DMS153 (cell line): ENCODE measurements around the gene MTCL1.

Experiments
- DNase-seq: peaks from one replicate; lab custom pipeline; 2025; lab: John Stamatoyannopoulos, UW

Gene MTCL1

DNA sequence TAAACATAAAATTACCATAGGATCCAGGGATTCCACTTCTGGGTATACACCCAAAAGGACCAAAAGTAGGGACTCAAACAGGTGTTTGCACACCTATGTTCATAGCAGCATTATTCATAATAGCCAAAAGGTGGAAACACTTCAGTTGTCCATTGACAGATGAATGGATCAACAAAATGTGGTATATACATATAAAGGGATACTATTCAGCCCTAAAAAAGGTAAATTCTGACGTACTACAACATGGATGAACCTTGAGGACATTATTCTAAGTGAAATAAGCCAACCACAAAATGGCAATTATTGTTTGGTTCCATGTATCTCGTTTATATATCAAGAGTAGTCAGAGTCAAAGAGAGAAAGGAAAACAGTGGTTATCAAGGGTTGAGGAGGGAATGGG is 128.1 kb downstream of the MTCL1 start:
- DNase-seq = no peak

DNA sequence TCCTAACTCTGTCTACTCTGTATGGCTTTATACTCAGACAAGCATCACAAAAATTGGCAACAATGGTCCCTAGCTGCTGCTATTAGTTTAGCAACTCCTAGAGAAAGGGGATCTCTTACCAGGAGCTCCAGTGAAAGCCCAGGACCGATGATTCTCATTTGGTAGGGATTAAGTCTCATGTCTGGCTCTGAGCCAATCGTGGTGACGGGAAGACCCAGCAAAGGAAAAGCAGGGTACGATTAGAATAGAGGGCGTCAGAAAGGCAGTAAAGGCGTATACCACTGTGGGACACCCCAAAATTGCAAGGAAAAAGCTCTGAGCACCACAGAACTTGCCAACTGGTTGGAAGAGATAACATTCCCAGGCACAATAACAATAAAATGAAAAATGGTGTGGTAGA is 129.5 kb downstream of the MTCL1 start:
- no peak for DNase-seq

DNA sequence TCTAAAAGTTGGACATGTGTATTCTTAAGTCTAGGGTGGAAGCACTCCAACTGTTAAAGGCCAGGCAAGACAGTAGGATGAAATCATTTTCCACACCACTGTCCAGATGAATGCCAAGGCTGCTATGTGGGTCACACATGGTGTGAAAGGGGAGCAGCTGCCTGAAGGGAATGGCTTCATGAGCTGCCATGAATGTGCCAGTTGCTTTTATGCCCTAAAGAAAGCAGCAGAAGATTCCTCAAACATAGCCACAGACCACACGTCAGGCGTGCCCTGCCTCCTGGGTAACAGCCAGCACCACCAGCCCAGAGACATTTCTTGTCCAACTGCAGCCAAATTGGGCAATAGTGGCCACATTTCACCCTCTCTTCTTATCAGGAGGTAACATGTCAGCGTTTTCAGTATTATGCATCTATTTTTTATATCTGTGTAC is 130.2 kb downstream of the MTCL1 start:
- DNase-seq = no peak

DNA sequence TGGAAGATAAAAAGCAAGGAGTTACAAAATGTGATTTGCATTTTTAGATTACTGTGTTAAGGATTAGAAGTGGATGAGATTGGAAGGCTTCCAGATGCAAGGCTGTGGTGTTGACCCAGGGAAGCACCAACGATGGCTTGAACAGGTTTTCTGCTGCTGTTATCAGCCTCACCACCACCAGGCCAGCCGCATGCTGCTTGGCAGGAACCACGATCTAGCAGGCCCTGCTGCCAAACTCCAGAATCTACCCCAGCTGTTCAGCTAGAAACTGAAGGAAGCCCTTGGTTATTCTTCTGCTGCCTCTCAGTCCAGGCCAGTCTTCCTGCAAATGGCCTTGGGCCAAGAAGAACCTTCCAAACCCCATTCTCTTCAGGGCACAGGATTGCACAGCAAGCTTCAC is 133.9 kb downstream of the MTCL1 start:
- no peak for DNase-seq

DNA sequence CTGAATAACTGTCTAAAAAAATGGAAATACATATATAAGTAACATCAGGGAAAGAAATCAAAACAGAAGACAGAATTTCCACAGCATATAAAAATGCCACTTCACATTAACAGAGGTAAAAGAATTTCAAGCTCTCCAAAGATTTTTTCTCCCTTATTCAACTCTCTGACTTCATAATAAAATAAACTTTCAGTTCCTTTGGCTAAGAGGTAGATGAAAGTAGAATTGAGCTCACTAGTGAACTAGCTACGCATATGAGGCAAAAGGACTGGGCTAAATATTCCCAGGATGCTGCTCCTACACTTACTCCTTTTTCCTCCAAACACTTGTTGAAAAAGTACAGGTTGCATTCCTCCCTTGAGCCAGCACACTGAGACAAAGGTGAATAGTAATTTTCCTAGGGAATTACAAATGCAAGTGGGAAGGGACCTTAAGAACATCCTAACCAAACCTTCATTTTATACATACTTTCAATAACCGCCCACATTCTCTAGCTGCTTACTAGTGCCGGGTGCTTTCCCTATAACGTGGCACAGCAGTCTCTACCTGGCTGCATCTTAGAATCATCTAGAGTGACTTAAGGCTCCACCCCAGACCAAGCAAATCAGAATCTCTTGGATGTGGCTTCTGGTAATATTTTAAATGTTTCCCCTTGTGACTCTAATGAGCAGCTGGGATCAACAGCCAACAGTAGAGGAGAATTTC is 136.6 kb downstream of the MTCL1 start:
- no peak for DNase-seq

DNA sequence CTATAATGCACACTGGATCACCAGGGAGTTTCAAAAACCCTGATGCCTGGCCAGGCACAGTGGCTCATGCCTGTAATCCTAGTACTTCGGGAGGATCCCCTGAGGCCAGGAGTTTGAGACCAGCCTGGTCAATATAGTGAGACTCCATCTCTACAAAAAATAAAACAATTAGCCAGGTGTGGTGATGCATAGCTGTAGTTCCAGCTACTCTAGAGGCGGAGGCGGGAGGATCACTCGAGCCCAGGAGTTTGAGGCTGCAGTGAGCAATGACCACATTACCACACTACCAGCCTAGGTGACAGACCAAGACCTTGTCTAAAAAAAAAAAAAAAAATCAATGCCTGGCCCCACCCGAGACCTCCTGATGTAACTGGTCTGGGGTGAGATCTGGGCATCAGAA is 137.2 kb downstream of the MTCL1 start:
- DNase-seq = no peak

DNA sequence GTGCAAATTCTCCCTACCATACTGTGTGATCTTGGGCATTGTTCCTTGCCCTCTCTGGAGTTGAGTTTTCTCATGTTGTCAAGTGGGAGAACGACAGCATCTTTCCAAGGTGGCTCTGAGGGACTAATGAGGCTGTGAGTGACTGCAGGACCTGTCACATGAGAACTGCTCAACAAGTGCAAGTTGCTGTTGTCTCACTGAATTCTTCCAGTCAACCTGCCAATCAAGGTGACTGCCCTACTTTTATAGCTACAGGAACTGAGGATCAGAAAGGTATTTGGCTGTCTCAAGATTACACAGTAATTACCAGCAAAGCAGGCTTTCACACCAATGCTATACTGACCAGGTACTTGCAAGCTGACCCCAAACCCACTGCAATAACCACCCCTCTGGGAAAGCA is 137.6 kb downstream of the MTCL1 start:
- DNase-seq = no peak

DNA sequence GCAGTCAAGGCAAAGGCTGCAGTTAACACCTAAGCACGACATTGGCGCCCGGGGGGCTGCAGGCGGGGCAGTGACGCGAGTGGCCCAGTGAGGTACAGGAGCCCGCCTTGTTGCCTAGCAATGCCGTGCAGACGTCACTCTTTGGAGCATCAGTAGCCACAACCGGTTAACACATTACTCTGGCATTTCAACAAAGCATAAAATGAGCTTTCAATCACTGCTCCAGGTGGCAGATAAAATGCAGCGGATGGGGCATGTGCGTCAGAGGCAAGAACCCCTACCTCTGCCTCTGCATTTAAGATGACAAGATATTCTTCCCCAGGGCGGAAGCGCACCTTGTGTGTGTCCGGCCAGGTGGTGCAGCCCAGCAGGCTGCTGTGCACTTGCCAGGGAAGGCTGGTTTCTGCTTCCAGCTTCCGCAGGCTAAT is 139.4 kb downstream of the MTCL1 start:
- peak; percentile 17 for DNase-seq

DNA sequence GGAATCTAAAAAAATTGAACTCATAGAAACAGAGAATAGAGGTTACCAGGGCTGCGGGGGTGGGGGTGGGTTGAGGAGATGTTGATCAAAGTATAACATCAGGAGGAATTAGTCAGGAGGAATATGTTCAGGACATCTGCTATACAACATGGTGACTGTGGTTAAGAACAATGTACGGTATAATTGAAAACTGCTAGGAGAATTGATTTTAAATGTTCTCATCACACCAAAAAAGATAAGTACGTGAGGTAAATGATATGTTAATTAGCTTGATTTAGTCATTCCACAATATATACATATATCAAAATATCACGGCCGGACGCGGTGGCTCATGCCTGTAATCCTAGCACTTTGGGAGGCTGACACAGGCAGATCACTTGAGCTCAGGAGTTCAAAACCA is 140.2 kb downstream of the MTCL1 start:
- no peak for DNase-seq

DNA sequence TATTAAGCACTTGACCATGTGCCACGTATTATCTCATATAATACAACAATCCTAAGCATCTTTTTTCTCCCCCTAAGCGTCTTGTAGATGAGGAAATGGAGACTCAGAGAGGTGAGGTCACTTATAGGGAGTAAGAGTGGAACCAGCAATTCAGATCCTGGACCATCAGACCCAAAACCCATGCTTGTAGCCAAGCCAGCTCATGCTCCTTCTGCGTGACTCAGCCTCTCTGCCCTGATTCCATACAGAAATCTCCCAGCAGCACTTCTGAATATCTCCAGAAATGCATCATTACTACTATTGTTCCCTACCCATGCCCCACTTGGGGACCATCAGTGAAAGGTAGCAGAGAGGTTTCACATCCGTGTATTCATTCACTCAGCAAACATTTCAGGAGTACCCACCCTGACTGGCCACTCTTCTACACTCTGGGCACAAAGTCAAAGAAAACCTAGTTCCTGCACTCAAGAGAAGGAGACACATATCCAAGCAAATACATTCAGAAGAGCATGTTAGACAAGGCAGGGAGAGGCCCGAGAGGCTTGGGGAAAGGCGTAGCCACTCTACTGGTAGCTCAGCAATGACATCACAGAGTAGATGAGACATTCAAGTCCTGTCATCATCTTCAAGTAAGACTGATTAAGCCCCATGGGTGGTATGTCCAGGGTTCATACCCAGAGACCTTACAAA is 141.9 kb downstream of the MTCL1 start:
- DNase-seq = no peak

DNA sequence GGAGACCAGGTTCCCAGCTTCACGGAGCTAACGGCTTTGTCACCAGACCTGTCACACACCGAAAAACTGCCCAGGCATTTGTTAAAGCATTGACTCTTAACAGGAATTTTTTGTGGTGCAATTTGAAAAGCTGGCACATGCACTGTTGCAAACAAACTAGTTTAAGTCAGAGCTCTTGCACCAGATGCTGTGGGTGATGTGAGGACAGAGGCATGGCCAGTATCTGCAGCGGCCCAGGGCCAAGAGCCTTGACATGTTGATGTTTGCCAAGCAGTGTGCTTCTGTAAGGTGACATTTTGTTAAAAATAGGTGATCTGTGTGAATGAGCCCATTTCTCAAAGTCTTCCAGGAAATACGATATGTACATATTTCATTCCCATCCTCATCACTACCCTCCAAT is 142.5 kb downstream of the MTCL1 start:
- DNase-seq = no peak

DNA sequence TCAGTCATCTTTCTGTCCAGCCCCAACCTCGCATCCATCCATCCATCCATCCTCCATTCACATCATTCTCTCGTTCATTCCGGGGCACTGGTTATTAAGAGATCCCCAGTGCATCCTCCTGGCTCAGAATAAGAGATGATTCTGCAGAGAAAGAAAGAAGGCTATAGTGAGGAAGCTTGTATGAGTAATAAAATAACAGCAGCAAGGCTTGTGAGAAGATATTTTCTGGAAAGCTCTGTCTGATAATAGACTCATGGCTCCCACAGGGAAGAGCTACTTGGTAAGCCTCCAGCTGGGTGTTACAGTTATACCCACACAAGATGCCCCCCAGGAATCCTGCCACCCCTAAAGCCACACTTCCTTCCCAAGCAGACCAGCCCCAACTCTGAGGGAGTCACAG is 143.2 kb downstream of the MTCL1 start:
- no peak for DNase-seq

DNA sequence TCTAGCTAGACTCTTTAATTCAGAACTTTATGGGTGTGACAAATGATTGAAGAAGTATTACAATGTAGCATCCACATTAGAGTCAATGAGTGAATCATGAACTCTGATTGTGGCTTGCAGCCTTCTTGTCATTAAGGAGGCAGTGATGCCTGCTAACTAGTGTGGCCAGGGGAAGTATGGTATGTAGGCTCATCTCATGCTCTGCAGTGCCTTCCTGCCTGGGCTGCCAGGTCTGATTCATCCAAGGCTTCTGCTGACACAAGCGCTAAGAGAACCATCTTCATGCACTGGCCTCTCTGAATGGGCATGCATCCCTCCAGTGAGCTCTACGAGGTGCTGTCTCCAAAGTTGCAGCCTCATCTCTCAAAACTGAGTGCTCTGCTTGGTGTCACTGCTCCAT is 144.3 kb downstream of the MTCL1 start:
- no peak for DNase-seq

DNA sequence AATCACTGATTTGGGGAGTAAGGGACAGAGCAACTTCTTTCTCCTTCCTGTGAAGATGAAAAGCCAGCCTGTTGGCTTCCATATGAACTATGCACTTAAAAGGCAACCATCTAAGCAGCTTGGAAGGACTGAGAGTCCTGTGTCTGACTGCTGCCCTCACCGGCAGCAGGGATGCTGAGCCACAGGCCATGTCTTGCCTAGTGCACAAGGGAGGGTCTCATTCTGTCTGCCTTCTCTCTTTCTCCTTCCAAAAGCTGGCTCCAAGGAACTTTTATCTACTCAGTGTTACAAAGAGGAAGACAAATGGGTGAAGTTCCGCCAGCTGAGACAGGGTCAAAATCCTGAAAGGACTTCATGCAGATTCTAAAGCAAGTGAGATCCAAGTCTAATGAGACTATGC is 146.3 kb downstream of the MTCL1 start:
- no peak for DNase-seq

DNA sequence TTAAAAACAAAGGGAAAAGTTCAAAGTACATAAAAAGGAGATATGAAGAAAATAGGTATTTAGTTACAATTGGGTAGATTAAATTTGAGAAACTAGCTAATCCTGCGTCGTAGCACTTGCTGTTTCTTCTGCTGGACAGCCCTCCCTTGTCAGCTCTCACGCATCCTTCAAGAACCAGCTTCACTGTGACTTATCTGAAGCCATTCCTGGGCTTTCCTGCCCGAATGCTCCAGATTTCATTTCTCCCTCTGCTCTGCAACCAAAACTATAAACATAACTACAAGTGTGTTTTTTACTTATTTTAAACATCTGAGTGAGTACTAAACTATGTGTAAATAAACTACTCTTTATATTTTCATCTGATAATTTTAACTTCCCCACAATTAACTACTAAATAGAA is 149.2 kb downstream of the MTCL1 start:
- DNase-seq = no peak

DNA sequence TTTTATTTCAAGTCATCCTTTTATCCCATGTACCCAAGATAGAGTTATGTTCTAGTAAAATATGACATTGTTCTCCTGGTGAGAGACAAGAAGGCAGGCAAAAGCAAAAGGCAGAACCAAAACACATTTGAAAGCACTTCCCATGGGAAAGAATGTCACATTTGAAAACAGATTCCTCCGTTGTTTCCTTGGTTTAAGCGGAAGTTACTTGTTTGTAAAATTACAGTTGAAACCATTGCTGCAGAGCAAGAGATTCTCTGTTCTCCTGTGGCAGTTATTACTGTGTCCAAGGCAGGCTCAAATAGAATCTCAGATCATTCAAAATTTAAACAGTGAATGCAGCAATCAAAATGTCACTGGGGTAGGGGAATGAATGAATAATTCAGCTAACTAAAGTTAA is 149.6 kb downstream of the MTCL1 start:
- no peak for DNase-seq

DNA sequence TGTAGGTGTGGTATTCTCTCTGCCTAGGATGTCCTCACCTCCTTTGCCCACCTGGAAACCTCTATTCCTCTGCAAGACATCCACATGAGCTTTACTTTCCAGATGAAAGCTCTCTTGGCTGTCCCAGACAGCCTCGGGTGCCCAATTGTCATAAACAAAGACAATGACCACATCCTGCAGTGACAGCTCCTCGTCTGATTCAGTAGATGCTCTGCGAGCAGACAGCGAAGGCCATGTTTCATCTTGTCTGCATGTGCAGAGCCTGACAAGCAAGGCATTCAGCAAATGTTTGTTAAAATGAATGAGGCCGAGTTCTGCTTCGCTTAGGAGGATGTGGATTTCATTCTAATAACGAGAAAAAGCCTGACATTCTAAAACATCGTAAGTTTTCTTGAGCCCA is 150.9 kb downstream of the MTCL1 start:
- DNase-seq = no peak

DNA sequence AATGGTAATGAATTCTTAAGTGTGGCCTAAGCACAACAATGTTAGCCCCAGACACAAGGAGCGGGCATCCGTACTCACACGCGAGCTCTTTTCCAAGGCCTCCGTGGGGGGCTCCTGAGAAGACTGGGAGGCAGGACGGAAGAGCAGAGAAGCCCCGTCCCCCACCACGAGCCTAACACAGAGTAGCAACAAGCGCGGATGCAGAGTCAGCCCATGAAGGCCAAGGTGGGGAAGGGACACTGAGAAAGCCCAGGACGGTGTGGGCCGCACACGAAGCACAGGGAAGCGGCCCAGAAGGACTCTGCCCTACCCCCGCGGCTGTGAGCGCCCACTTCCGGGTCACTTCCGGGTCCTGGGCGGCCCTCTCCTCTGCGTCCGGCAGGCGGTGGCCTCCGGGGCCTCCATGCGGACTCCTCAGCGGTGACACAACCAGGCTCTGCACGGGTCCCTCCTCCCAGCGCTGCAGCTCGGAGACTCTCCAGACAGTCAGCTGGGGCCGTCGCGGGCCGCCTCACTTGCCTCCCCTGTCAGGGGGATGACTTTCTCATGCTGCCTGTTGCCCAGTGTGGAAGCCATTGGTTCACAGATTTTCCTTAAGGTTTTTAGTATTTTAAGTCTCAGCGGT is 151.5 kb downstream of the MTCL1 start:
- DNase-seq = no peak

DNA sequence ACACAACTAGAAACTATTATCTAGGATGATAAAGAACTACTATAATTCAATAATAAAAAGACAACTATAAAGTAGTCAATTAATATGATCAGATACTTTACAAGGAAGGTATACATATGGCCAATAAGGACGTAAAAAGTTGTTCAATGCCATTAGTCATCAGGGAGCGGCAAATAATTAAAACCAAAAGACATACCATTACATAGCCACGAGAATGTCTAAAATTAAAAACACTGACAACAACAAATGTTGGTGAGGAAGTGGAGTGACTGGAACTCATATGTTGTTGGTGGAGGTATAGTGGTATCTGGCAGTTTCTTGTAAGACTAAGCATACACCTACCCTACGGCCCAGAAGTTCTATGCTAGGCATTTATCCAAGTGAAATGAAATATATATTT is 152.4 kb downstream of the MTCL1 start:
- no peak for DNase-seq

DNA sequence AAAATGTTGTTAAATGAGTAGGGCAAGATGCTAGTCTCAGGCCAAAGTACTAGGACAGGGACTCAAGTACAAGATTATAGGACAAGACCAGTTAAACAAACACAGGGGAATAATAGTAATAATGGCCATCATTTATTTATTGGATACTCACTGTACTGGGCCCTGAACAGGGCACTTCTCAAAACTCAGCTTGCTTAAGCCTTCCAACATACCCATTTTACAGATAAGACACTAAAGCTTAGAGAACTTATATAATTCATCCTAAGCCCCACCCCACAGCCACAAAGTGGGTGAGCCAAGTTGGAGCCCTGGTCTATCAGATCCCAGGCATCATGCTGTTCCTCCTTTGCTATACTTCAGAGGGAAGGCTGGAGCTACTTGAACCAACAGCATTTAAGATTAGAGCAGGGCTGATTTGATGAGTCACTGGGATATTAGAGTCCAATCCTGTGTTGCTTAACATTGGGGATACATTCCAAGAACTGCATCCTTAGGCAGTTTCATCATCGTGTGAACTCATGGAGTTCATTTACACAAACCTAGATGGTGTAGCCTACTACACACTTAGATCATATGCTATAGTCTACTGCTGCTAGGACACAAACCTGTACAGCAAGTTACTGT is 153.6 kb downstream of the MTCL1 start:
- DNase-seq = no peak

DNA sequence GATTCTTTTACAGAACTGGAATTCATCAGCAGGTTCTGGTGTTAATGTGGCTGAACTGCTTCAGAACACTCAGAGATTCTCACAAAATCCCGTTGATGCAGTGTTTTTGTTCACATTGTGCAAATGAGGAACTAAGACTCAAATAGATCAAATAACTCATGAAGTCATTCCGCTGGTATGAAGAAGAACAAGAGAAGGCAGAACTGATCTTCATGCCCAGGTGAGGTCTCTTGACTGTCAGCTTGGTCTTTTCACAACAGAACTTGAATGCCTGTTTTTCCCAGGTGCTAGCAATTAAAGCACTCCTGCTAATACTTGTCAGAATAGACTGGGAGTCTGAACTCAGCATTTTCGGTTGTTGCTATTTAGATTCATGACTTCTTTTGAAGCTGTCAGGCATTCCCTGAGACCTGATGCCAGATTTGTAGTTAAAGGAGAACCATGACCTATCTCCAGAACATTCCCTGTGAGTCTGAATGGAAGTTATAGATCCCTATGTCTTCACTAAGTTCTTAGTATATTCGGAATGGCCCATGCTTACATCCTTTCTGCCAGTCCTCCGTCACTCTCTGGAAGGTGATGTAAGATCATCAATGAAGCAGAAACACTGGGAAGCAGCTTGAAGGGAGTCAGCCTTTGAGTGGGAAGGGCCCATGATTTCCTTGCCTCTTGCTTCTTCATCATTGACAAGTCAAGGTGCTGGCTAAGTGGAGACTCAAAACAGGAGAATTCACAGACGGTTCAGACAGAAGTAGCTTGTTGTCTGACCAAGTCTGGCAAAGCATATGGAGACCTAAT is 155.7 kb downstream of the MTCL1 start:
- no peak for DNase-seq

DNA sequence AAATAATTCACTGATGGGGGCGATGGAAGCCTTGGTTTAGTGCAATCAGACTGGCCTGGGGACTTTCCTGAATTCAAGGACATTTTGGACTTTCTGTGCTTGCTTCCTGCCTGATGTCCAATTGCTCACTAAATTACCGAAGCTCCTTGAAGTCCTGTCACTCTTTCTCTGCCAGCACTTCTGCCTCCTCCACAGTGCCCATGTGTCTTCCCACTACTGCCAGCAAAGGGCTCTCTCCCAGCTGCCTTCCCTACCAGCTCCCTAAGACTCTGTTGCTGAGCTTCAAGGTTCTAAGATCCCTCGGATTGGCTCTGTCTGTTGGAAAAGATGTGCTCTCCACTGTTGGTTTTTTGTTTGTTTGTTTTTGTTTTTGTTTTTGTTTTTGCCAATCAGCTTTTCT is 158.1 kb downstream of the MTCL1 start:
- no peak for DNase-seq
